DMS79 (cell line): ENCODE results near the gene PHLPP1.

Experiments
- DNase-seq: peaks from one replicate; lab custom pipeline; 2025; lab: John Stamatoyannopoulos, UW

The PHLPP1 gene

DNA sequence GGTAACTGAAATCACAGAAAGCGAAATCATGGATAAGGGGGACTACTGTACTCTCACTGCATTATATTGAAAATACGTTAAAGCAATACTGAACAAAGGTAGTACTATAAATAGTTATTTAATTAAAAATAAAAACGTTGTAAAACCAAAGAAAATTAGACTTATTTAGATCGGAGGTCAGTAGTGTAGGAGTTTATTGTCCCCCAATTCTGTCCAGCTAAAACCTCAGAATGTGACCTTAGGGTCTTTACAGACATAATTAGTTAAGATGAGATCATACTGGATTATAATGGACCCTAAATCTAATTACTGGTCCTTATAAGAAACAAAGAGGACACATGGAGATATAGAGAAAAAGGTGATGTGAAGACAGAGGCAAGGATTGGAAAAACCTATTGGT is 95.3 kb downstream of the PHLPP1 start:
- DNase-seq, result no peak

DNA sequence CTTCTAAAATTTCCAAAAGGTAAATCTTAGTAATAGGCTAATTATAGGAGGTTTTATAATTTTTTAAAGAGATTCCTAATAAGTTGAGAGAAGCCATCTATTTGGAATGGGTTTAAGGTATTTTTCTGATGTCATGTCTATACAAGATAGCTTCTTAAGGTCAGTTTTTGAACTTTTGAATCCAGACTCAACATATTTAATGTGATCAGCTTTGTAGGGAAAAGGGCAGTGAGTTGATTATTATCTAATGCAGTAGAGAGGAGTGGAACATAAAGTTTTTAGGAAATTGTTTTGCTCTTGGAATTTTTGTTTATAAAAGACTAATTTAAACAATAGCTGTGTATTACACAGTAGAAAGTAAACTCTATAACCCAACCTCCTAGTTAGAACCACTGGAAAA is 96.3 kb downstream of the PHLPP1 start:
- no peak for DNase-seq

DNA sequence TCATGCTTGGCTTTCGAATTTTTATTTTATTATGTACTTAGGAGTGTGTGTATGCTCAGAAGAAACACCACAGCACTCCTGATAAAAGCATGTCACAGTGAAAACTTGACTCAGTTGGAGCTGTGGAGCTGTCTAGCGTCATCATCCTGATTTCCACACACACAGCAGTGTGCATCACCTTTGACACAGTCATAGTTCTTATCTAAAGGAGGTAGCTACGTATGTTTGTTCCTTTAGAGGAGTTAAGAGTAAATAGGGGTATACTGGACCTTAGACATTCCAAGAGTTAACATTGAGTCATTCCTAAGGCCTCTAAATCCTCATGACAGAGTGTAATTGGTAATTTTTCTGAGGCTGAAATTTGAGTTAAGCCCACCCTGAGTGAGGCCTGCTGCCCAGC is 96.9 kb downstream of the PHLPP1 start:
- DNase-seq, result no peak

DNA sequence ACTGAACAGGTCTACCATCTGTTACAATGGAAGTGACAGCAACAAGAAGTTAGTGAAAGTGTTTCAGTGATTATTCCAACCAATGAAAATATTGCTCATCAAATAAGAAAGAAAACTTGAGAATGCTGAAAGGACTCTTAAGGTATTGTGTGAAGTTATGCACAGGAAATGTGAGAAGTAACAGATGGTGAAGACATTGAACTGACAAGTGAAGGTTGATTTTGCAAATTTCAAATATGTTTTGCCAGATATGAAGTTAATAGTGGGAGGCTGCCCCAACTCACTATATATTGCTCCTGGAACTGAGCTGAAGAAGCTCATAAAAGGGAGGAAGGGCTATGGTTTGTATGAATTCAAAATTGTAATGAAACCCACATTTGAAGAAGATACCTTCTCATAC is 97.5 kb downstream of the PHLPP1 start:
- DNase-seq, result no peak

DNA sequence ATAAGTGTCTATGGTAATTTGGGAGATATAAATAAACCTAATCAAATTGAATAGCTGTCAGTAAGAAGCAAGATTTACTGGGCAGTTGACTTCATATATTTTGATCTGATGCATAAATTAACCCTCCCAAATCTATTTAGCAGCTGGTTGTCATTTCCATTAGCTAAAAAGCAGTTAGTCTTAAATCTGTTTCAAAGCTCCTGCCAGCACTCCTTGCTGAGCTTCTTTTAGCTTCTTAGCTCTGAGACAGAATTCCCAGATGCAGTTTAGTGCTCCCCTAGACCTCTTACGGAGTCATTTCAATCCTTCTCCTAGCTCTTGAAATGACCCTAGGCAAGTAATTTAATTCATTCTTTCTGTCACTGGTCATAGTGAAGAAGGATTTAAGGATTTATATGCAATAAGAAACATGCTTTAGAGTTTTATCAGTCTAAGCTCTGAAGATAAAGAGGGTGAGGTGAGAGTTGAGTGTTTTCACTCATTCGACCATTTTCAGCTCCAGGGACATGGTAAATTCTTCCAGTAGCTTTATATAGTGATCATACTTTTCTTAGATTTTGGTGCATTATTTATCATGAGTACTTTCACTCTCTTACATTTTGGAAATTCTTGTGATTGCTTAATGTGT is 98.9 kb downstream of the PHLPP1 start:
- no peak for DNase-seq

DNA sequence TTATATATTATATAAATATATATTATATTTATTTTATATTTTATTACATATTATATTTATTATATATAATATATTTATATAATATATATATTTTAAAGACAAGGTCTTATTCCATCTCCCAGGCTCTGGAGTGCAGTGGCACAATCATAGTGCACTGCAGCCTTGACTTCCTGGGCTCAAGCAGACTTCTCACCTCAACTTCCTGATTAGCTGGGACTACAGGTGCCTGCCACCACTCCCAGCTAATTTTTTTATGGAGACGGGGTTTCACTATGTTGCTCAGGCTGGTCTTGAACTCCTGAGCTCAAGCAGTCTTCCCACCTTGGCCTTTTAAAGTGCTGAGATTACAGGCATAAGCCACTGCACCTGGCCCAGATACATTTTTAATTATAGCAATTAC is 110.0 kb downstream of the PHLPP1 start:
- no peak for DNase-seq

DNA sequence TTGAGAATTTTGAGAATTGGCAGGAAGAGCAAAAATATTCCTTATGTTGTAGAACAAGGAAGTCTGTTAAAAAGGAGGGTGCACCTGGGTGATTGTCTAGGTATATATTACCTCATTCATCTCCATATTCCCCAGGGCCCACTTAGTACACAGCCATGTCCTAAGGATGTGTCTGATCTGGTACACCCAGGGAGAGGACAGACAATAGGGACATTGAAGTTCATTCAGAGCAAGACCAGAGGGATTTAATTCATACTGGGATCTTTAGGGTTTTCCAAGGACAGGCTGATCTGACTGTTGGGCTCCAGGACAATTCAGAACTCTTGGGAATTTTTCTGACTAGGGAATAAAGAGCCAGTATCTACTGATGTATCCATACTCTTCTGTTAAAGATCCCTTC is 112.1 kb downstream of the PHLPP1 start:
- no peak for DNase-seq

DNA sequence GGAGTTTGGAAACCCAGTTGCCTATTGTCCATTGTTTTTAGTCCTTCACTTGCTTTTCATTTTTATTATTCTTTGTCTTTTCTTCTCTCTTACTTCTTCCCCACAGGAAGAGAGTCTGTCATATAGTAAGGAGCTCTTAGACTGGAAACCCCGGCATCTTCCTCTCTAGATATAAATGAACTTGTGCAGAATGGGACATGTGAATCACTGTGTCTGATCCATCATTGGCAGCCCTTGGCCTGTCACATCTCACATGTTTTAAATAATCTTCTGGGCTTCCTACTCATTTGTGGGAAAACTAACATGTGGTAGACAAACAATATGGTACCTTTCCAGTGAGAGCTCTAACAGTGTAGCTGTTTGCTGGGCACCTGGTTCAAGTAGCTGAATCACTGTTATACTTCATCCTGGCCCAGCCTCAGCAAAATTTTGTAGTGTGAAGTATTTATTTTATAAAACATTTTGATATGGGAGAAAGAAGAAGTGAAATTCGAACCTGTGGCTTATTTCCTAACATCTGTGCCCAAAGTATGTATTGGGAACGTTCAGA is 112.8 kb downstream of the PHLPP1 start:
- DNase-seq, result no peak

DNA sequence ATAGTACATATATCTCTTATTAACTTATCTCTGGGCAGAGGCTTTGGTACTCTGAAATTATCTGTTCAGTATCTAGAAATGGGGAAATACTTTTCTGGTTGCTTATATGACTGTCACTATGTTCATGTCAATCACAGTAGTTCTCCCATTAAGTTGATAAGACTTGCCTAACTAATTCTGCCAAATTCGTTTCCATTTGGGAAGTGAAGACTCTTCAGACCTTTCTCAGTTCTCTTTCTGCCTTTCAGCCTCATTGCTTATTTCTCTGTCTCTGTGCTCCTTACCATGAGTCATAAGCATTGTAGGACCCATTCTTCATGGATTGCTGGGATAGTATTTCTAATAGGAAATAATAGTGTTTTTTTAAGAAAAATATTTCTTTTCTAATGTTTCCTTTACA is 113.5 kb downstream of the PHLPP1 start:
- DNase-seq, result no peak

DNA sequence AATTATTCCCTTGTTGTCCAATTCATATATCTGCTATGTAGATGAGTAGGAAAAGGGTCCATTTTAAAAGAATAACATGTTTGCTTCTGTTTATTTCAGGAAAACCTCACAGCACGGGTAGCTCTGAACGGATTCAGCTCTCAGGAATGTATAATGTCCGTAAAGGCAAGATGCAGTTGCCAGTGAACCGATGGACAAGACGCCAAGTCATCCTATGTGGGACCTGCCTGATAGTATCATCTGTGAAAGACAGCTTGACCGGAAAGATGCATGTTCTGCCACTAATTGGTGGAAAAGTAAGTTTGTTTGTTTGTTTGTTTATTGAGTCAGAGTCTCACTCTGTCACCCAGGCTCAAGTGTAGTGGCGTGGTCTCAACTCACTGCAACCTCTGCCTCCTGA is 114.6 kb downstream of the PHLPP1 start:
- no peak for DNase-seq

DNA sequence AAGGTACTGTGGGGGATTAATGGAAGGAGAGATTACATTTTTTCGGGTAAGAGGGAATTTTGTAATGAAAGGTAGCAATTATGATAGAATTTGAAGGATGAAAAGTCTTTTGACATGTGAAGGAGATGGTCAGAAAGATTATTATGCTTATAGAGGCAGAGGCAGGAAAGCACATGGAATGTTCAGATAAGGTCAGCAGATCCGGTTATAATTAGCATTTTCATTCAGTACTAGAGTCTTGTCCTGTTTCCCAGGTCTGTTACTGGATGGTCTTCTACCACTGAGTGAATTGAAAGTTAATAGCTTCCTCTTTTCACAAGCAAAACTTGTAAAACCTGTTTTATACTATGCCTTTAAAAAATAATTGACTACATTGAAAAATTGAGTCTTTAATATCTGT is 116.9 kb downstream of the PHLPP1 start:
- DNase-seq, result no peak

DNA sequence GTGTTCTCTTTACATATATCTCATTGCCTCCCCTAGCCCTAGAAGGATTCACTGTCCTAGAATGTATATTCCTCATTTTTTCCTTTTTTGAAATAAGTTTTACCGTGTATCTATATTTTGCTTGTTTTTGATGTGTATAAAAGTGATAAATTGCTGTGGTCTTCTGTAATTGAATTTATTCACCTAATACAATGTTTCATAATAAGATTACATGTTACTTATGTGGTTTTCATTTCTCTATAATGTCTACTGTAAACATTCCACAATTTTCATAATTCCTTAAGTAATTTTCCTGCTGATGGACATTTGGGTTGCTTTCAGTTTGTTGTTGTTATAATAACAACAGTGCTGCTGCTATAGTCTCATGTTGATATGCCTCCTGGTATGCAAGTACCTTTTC is 118.2 kb downstream of the PHLPP1 start:
- no peak for DNase-seq

DNA sequence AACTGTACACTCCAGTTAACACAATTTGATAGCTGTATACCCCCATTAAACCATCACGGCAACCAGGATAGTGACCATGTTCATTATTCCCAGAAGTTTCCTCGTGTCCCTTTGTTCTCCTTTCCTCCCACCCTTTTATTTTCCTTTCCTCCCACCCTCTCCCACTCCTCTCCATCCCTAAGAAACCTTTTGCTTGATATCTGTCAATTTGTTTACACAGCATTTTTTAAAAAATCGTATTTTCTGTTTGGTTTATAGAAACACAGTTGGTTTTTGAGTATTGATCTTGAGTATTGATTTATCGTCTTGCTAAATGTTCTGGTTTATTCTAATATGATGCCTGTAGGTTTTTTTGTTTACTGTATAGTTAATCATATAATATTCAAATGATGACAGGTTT is 119.4 kb downstream of the PHLPP1 start:
- DNase-seq, result no peak

DNA sequence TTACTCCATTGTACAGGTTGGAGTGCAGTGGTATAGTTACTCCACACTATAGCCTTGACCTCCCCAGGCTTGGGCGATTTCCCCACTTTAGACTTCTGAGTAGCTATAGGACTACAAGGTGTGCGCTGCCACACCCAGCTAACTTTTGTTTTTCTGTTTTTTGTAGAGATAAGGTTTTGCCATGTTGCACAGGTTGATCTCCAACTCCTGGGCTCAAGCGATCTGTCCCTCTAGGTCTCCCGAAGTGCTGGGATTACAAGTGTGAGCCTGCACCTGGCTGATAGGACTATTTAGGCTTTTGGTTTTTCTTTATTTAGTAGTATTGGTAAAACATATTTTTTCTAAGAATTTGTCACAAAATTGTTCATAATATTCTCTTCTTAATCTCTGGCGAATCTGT is 121.7 kb downstream of the PHLPP1 start:
- no peak for DNase-seq

DNA sequence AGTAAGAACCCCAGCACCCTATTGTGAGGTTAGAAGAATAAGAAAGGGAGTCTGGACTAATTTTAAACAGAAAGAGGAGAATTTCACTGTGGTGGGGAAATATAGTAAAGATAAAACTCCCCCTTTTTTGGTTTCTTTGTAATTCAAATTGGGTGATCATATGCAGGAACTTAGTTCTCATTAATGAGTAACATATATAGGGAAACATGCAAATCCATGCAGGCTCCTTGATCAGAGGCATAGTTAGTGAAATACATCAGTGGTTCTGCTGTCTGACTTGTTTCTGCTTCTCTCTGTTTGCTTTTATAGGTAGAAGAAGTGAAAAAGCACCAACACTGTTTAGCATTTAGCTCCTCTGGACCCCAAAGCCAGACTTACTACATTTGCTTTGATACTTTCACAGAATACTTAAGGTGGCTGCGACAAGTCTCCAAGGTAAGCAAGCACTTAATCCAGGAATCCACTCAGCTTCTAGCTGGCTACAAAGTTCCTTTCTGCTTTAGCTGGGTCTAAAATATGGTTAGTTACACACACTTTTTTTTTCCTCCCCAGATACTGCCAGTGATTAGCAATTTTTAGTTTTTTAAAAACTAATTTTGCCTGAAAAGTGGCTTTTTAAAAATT is 123.2 kb downstream of the PHLPP1 start:
- no peak for DNase-seq

DNA sequence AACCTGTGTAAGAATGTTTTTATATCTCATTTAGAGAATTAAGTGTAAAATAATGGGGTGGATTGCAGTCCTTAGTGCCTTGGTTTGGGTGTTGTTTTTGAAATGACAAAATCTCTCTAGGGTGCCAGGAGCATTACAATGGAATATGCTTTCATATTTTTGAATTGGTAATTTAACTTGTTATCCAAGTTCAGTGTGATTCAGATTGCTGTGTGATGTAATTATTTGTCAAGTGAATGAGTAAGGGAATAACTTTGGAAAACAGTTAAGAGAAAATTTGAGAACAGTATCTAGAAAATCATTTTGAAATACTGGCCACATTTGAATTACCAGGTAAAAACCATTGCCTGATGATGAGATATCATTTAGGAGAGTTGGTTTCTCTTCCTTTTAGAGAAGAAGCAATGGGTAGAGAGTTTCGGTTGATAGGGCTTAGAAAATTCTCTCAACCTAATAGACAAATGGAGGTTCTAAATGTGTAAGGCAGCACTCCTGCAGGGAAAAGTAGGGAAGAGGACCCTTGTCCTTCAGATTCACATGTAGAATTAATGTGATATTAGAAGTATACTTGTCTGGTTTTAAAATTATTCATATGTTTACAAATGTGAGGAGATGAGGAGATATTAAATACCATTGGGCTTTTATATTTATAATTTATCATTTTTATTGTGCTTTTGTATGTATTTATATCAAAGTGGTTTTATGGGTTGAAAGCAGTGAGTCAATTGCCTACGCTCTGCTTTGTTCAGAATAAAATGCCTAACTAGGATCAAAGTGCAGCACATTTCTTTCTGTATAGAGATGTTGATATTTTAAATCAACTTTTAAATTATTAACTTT is 124.8 kb downstream of the PHLPP1 start:
- DNase-seq, result no peak

DNA sequence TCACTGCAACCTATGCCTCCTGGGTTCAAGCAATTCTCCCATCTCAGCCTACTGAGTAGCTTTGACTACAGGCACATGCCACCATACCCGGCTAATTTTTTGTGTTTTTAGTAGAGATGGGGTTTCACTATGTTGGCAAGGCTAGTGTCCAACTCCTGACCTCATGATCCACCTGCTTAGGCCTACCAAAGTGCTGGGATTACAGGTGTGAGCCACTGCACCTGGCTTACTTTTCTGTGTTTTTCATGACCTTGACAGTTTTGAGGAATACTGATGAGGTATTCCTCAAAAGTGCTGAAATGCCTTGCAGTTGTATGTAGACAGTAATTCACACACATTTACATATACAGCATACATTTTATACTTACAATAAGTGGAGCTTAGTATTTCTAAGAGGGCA is 126.1 kb downstream of the PHLPP1 start:
- no peak for DNase-seq

DNA sequence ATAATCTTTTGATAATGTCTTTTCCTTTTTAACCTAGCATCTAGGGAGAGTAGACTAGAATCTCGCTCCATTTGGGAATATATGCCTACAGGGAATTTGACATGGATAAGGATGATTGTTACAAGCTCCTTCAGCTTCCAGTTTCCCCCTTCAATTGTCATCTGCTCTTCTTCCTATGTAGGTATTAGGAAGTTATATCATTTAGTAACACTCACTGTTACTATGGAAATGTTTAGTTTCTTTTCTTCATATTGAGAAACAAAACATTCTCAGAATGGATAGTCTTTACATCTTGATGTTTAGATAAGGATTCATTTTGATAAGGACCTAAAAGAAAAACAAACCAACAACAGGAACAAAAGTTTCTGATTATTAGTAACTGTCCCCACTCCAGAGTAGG is 127.6 kb downstream of the PHLPP1 start:
- no peak for DNase-seq

DNA sequence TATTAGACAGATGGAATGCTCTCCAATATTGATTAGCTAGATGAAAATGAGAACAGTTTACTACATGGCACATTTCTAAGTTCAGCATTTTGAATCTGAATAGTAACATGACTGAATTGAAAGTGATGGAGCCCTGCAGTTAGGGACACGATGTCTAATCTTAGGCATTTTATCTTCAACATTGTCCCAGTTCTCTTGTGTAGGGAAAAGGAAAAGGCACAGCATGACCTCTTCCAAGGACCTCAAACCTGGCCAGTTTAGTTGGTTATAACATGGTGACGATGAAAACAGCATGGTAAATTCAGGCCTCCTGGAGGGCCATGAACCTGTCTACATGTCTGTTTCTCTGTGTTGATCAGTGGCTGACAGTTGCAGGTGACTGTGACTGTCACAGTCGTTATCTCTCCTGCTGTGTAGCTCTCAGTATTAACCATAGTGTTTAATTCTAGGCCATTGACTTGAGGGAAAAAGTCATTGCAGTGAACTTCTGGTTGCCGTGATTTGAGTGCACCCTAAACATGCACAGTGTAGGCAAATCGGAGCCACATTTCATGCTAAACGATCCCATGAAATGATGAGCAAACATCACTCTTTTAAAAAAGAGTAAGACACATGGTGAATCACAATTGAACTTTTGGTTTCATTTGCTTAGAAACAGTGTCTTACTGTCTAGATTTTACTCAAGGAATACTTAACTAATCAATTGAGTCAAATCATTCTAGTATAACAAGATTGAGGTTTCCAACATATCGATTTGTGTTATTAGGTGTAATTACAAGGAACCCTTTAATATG is 129.7 kb downstream of the PHLPP1 start:
- DNase-seq, result no peak

DNA sequence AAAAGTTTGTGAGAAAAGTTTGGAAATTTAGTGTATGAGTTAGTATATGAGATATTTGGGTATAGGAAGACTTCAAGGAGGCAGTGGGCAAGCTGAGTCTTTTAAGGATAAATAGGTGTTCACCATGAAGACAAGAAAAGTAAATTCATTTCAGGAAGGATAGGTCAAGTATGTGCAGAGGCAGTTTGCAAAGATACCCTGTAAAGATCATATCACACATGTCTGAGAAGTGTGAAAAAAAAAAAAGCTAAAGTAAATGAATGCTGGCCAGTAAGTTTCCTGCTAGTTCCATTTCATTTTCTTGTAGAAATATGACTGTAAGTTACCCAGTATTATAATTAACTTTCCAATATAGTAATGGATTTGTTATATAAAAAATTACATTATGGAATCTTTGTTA is 131.0 kb downstream of the PHLPP1 start:
- DNase-seq, result no peak

DNA sequence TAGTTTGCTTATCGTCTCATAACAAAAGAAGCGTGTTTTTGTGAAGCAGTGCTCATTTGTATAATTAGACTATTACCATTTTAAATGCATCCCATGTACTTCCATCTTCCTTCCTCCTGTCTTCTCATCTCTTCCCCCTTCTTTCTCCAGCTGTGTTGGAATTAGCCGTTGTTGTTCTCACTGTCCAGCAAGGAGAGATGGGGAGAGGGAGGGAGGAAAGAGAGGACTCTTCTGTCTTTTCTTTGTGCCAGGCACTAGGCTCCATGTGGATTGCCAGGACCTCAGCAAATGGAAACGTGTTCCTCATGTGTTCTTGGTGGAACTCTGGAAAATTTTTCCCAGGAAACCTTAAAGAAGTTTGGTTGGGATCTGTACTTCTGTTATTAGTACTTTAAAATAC is 131.7 kb downstream of the PHLPP1 start:
- no peak for DNase-seq

DNA sequence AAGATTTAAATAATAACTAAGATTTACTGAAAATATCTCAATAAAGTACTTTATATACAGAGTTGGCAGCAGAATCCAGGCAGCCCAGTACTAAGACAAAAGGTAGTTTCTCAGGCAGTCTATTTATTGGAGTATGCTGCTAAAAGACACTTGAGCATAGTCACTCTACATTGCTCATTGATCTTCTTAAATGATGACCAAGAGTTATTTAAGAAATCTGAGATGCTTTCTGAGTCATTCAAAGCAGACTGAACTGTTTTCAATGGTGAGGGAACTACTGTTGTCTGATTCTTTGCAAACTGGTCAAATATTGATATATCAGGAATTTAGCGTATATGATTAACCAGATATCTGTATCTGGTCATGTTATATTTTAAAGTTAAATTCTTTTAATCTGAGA is 133.6 kb downstream of the PHLPP1 start:
- DNase-seq, result no peak
